HUES6 (cell line): Measurements from ENCODE around the gene CCL24.
"Not testable (repeated sequence)": the region's sequence is repeated elsewhere in the genome, so short reads cannot be mapped to it uniquely, and the experiment has no call there.

Experiments used
- H3K27ac ChIP-seq: 2 replicates; pipeline ENCODE4 v1.7.0; 2013; ENCODE audit warnings: low read depth, mild to moderate bottlenecking, low read length, inconsistent platforms
- H3K27me3 ChIP-seq: 2 replicates; pipeline ENCODE4 v1.6.1; 2013; ENCODE audit warnings: low read length; ENCODE audit not compliant: control insufficient read depth, insufficient read depth
- H3K36me3 ChIP-seq: 2 replicates; pipeline ENCODE4 v1.6.1; 2013; ENCODE audit warnings: low read length; ENCODE audit not compliant: control insufficient read depth, insufficient read depth
- H3K4me1 ChIP-seq: 2 replicates; pipeline ENCODE4 v1.6.1; 2013; ENCODE audit warnings: low read length; ENCODE audit not compliant: control insufficient read depth, insufficient read depth
- H3K4me3 ChIP-seq: 2 replicates; pipeline ENCODE4 v1.5.1; 2013; ENCODE audit warnings: low read depth, low read length
- H3K9ac ChIP-seq: one replicate; pipeline ENCODE4 v1.6.1; 2013; ENCODE audit warnings: mild to moderate bottlenecking, low read length
- H3K9me3 ChIP-seq: 2 replicates; pipeline ENCODE4 v1.6.1; 2013; ENCODE audit warnings: low read depth, low read length; ENCODE audit not compliant: control insufficient read depth, insufficient read depth

The CCL24 gene

GRCh38 chr7:75813781-75814236 lies at the start of gene CCL24:
Gene CCL24 (minus strand): TSS chr7:75813806. CDS start chr7:75813715, 91 bp downstream.
- Histone ChIP-seq H3K36me3 (no peaks in the 10 kb centered on the region), H3K4me3 (no peak within 1 kb of the TSS), H3K27me3 (peaks cover 70% of the 10 kb centered on the region), H3K4me1 (no peaks in the 10 kb centered on the region), H3K9ac (no peak within 1 kb of the TSS), H3K9me3 (no peaks in the 10 kb centered on the region), H3K27ac (no peak within 1 kb of the TSS)

- H3K36me3 ChIP-seq, result no peaks in the 10 kb centered on the region
- H3K9me3 ChIP-seq, result no peaks in the 10 kb centered on the region
- H3K27ac ChIP-seq, result no peak overlapping the region
- no peak overlapping the region for H3K9ac ChIP-seq
- H3K4me3 ChIP-seq, result no peak overlapping the region
- no peaks in the 10 kb centered on the region; the same call in 1 of the 2 replicates for H3K27me3 ChIP-seq
- H3K4me1 ChIP-seq, result no peaks in the 10 kb centered on the region
Measured at GRCh38 chr7:75861636-75862035, 48.0 kb upstream of the CCL24 start.

DNA sequence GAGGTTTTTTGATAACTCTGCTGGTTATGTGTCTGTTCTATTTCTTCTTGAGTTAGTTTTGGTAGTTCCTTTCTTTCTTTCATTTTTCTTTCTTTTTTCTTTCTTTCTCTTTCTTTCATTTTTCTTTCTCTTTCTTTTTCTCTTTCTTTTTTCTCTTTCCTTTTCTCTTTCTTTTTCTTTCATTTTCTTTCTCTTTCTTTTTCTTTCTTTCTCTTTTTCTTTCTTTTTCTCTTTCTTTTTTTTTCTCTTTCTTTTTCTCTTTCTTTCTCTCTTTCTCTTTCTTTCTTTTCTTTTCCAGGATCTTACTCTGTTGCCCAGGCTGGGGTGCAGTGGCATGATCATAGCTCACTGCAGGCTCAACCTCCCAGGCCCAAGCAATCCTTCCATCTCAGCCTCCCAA lies 44.8 kb upstream of the CCL24 start:
- Histone ChIP-seq H3K36me3 (no peaks in the 10 kb centered on the region), H3K4me3 (no peak overlapping the region), H3K9ac (no peak overlapping the region), H3K4me1 (no peaks in the 10 kb centered on the region), H3K9me3 (no peaks in the 10 kb centered on the region), H3K27me3 (no peaks in the 10 kb centered on the region; the same call in 1 of the 2 replicates), H3K27ac (no peak overlapping the region)

DNA sequence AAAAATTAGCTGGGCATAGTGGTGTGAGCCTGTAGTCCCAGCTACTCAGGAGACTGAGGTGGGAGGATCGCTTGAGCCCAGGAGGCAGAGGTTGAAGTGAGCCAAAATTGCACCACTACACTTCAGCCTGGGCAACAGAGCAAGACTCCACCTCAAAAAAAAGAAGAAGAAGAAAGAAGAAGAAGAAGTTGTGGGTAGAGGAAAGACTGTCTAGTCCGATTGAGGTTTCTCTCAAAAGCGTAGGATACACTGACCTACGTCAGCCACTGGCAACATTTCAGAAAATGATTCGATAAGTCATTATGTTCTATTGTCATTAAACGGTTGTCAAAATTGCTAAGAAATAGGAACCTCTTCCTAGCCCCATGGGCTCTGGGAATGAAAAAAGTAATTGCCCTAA lies 42.9 kb upstream of the CCL24 start:
- Histone ChIP-seq H3K27ac (no peak overlapping the region), H3K36me3 (no peaks in the 10 kb centered on the region), H3K4me1 (no peaks in the 10 kb centered on the region), H3K9ac (no peak overlapping the region), H3K4me3 (no peak overlapping the region), H3K27me3 (no peaks in the 10 kb centered on the region; the same call in 1 of the 2 replicates), H3K9me3 (no peaks in the 10 kb centered on the region)

DNA sequence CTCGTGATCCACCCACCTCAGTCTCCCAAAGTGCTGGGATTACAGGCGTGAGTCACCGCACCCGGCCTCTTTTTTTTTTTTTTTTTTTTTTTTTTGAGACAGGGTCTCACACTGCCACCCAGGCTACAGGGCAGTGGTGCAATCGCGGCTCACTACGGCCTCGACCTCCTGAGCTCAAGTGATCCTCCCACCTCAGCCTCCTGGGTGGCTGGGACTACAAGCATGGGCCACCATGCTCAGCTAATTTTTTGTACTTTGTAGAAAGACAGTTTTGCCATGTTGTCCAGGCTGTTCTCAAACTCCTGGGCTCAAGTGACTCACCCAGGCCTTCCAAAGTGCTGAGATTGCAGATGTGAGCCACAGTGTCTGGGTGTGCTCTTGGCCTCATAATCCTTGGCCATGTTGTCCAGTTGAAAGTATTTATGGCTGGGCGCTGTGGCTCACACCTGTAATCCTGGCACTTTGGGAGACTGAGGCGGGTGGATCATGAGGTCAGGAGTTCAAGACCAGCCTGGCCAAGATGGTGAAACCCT lies 41.3 kb upstream of the CCL24 start:
- not testable (repeated sequence) for H3K27me3 ChIP-seq, H3K4me1 ChIP-seq

GRCh38 chr7:75854233-75854632 lies 40.6 kb upstream of the CCL24 start:
- Histone ChIP-seq H3K27ac (no peak overlapping the region), H3K4me3 (no peak overlapping the region), H3K27me3 (no peaks in the 10 kb centered on the region; the same call in 1 of the 2 replicates), H3K4me1 (no peaks in the 10 kb centered on the region), H3K36me3 (no peaks in the 10 kb centered on the region), H3K9me3 (no peaks in the 10 kb centered on the region), H3K9ac (no peak overlapping the region)

More for the DNA sequence above, 41.3 kb upstream of the CCL24 start:
- H3K9me3 ChIP-seq, H3K36me3 ChIP-seq, H3K4me3 ChIP-seq, H3K9ac ChIP-seq, H3K27ac ChIP-seq: not testable (repeated sequence)

DNA sequence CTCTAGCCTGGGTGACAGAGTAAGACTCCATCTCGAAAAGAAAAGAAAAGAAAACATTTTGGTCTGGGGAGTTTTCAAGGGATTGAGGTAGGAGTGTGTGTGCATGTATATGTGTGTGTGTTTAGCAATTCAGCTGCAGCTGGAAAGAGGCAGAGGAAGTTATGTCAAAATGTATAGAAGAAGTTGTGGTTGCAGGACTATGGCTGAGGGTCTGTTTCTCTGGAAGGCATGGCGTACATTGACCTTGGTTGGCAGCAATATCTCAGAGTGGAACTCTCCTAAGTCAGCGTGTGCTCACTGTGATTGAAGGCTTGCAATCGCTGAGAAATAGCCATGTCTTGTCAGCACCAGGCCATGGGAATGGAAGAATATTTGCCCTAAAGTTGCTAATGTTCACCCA lies 36.6 kb upstream of the CCL24 start:
- no peak overlapping the region for H3K4me3 ChIP-seq
- peaks cover 9% of the 10 kb centered on the region; the same call in 1 of the 2 replicates for H3K27me3 ChIP-seq
- no peaks in the 10 kb centered on the region for H3K9me3 ChIP-seq
- H3K4me1 ChIP-seq, result no peaks in the 10 kb centered on the region
- H3K27ac ChIP-seq, result no peak overlapping the region
- no peaks in the 10 kb centered on the region for H3K36me3 ChIP-seq
- H3K9ac ChIP-seq, result no peak overlapping the region

DNA sequence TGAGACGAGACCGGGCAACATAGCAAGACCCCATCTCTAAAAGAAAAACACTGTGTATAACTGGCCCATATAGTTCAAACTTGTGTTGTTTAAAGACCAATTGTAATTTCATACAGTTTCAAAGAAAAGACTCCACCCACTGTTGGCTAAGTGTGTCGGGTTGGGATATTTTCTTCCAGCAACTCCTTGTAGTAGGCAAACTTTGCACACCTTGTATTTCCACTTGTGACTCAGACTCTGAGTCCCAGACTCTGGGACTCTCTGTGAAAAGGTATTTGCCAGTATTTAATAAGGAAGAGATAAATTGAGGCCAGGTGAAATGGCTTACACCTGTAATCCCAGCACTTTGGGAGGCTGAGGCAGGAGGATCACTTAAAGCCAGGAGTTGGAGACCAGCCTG lies 36.0 kb upstream of the CCL24 start:
- no peaks in the 10 kb centered on the region for H3K9me3 ChIP-seq
- H3K36me3 ChIP-seq, result no peaks in the 10 kb centered on the region
- H3K9ac ChIP-seq, result no peak overlapping the region
- no peaks in the 10 kb centered on the region for H3K4me1 ChIP-seq
- H3K4me3 ChIP-seq, result no peak overlapping the region
- H3K27me3 ChIP-seq, result peaks cover 9% of the 10 kb centered on the region; the same call in 1 of the 2 replicates
- H3K27ac ChIP-seq, result no peak overlapping the region

- peaks cover 9% of the 10 kb centered on the region; the same call in 1 of the 2 replicates for H3K27me3 ChIP-seq
- no peak overlapping the region for H3K4me3 ChIP-seq
- peaks cover 5% of the 10 kb centered on the region; the same call in 1 of the 2 replicates for H3K4me1 ChIP-seq
- H3K27ac ChIP-seq, result no peak overlapping the region
- no peaks in the 10 kb centered on the region for H3K36me3 ChIP-seq
- no peak overlapping the region for H3K9ac ChIP-seq
- H3K9me3 ChIP-seq, result no peaks in the 10 kb centered on the region
Measured at GRCh38 chr7:75847707-75848106, 34.1 kb upstream of the CCL24 start.

GRCh38 chr7:75845132-75845531 lies 31.5 kb upstream of the CCL24 start:
- not testable (repeated sequence) for H3K36me3 ChIP-seq, H3K4me1 ChIP-seq, H3K9ac ChIP-seq, H3K27ac ChIP-seq, H3K27me3 ChIP-seq, H3K4me3 ChIP-seq, H3K9me3 ChIP-seq

- Histone ChIP-seq H3K4me3 (no peak overlapping the region), H3K27me3 (peaks cover 9% of the 10 kb centered on the region; the same call in 1 of the 2 replicates), H3K27ac (no peak overlapping the region), H3K4me1 (peaks cover 6% of the 10 kb centered on the region; the same call in 1 of the 2 replicates), H3K36me3 (no peaks in the 10 kb centered on the region), H3K9me3 (no peaks in the 10 kb centered on the region), H3K9ac (no peak overlapping the region)
Measured at GRCh38 chr7:75844158-75844557, 30.6 kb upstream of the CCL24 start.
